Heart left ventricle (tissue), 13 donors: ENCODE results near the gene MAFG.

ENCODE experiments used
- POLR2A ChIP-seq, 2 donors: fragments of 450-650 bp; IDR thresholded peaks; one replicate each; pipeline ENCODE4 v1.6.1; 2017; ENCODE audit warnings: antibody characterized with exemption in 2 of 2, mild to moderate bottlenecking in 2 of 2, moderate library complexity in 2 of 2
- TF ChIP-seq, protein P1 (sequence below), 12 donors: fragments of 200-600 bp; sonication (generic) in 4 of 12; IDR thresholded peaks; one replicate each; pipeline versions ENCODE4 v1.5.0 to v1.8.0; 2018 to 2022; ENCODE audit warnings: antibody characterized with exemption in 12 of 12, mild to moderate bottlenecking in 5 of 12
- donor health status: ischemic (EF 13 %, LVEDD 7.1; RV severe dilation, severe dysfunction).
- donor health status: DM: no; HTN: yes; CAD: no.
- donor health status: DM: no; HTN: no; CAD: no.
- donor health status: ischemic (EF 25% LVEDD 6.9; RV normal size, moderate dysfunction).
- donor health status: ischemic (EF 25% LVEDD 5.7; RV mildly dilated, moderate dysfunction).
- donor health status: ischemic (EF 35%, LVEDD 5.7; RV mildly dilated, moderate dysfunction).
- donor health status: nonischemic (EF 11% LVEDD 7.7; RV severe dilation, severe dysfunction).
- donor health status: DM: yes; HTN: yes; CAD: no.
- donor health status: PGD.
- donor health status: ischemic (EF 29% LVEDD 5.4; RV normal size, mild dysfunction).
- donor health status: nonischemic (EF 23%, LVEDD 6.1; RV moderate dilation, normal function).

DNA sequence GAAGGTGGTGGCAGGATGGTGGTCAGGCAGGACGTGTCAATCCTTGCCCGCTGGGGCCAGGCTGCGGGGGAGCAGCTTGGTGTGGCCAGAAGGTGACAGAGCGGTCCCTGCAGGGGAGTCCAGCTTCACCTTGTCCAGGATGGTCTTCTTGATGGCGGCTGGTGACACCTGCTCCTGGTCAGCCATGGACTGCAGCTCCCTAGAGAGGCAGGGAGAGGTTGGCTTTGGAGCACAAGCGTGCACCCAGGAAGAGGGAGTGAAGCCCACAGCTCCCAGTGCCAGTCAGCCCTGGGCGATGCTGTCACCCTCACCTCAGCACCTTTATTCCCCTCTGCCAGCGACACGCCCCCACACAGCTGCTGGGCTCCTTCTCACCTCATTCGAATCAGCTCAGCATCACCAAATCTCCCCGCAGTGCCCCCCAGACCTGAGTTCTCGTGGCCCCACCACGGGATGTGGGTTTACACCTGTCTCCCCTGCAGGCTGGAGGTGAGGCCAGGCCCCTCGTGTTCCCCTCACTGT is 5.7 kb upstream of the MAFG start:
- TF ChIP-seq, protein P1, sequence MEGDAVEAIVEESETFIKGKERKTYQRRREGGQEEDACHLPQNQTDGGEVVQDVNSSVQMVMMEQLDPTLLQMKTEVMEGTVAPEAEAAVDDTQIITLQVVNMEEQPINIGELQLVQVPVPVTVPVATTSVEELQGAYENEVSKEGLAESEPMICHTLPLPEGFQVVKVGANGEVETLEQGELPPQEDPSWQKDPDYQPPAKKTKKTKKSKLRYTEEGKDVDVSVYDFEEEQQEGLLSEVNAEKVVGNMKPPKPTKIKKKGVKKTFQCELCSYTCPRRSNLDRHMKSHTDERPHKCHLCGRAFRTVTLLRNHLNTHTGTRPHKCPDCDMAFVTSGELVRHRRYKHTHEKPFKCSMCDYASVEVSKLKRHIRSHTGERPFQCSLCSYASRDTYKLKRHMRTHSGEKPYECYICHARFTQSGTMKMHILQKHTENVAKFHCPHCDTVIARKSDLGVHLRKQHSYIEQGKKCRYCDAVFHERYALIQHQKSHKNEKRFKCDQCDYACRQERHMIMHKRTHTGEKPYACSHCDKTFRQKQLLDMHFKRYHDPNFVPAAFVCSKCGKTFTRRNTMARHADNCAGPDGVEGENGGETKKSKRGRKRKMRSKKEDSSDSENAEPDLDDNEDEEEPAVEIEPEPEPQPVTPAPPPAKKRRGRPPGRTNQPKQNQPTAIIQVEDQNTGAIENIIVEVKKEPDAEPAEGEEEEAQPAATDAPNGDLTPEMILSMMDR (IDR thresholded peaks at IDR 0.05): no peak
- TF ChIP-seq POLR2A (IDR thresholded peaks at IDR 0.05): no peak
